Liver (tissue), 9 donors: ENCODE results near the gene TTC23. TPM values are rescaled to one million over a fixed set of nuclear protein-coding genes. Genes with fewer than 3 reads are reported as not detected.

Experiments used
- DNase-seq: peaks from one replicate; pipeline ENCODE4 v3.0.0-alpha.2; 2017; ENCODE audit warnings: low spot score
- H3K27ac ChIP-seq, 2 donors: one replicate each; pipeline ENCODE4 v1.7.0; 2013; ENCODE audit warnings: inconsistent platforms in 2 of 2, low read length in 2 of 2, control low read depth in 1 of 2, low read depth in 1 of 2, mild to moderate bottlenecking in 1 of 2
- H3K27me3 ChIP-seq, 4 donors: one replicate each; pipeline versions ENCODE4 v1.6.1 to v1.7.0; 2013; ENCODE audit warnings: low read length in 3 of 4, inconsistent platforms in 1 of 4, mild to moderate bottlenecking in 1 of 4, moderate library complexity in 1 of 4; ENCODE audit not compliant: control insufficient read depth in 4 of 4, insufficient read depth in 4 of 4
- H3K36me3 ChIP-seq, 4 donors: one replicate each; pipeline versions ENCODE4 v1.6.1 to v1.7.0; 2013; ENCODE audit warnings: low read length in 3 of 4, mild to moderate bottlenecking in 3 of 4, low read depth in 1 of 4, moderate library complexity in 1 of 4; ENCODE audit not compliant: control insufficient read depth in 4 of 4, insufficient read depth in 3 of 4
- H3K4me1 ChIP-seq, 4 donors: one replicate each; pipeline versions ENCODE4 v1.6.1 to v1.7.0; 2013; ENCODE audit warnings: low read length in 3 of 4, mild to moderate bottlenecking in 3 of 4, moderate library complexity in 1 of 4; ENCODE audit not compliant: control insufficient read depth in 4 of 4, insufficient read depth in 4 of 4
- H3K4me3 ChIP-seq, 3 donors: one replicate each; pipeline versions ENCODE4 v1.6.1 to v1.7.0; 2013; ENCODE audit warnings: low read length in 3 of 3, control low read depth in 1 of 3, low read depth in 1 of 3, mild to moderate bottlenecking in 1 of 3
- H3K9ac ChIP-seq, 2 donors: one replicate each; pipeline ENCODE4 v1.7.0; 2013; ENCODE audit warnings: low read length in 2 of 2, mild to moderate bottlenecking in 2 of 2, moderate library complexity in 2 of 2, control low read depth in 1 of 2, low read depth in 1 of 2
- H3K9me3 ChIP-seq, 4 donors: one replicate each; pipeline versions ENCODE4 v1.6.1 to v1.7.0; 2013; ENCODE audit warnings: low read length in 3 of 4; ENCODE audit not compliant: control insufficient read depth in 4 of 4
- CTCF ChIP-seq: fragments of 150-350 bp; IDR thresholded peaks from 2 replicates; pipeline ENCODE4 v1.5.1; 2017; ENCODE audit warnings: improper control_type of control experiment, low read depth, low read length; ENCODE audit not compliant: missing input control
- EGR1 ChIP-seq, 2 donors: IDR thresholded peaks; 2 replicates each; pipeline ENCODE4 v1.6.1; 2016 to 2018; ENCODE audit warnings: antibody characterized with exemption in 2 of 2, low read depth in 2 of 2
- FOXA1 ChIP-seq: IDR thresholded peaks from 2 replicates; pipeline ENCODE4 v1.6.1; 2016; ENCODE audit warnings: antibody characterized with exemption
- FOXA2 ChIP-seq: IDR thresholded peaks from 2 replicates; pipeline ENCODE4 v1.6.1; 2016; ENCODE audit warnings: antibody characterized with exemption
- GABPA ChIP-seq, 2 donors: IDR thresholded peaks in 1 of 2; conservative IDR thresholded peaks in 1 of 2; 2 replicates each; pipeline ENCODE4 v1.6.1; 2016; ENCODE audit warnings: antibody characterized with exemption in 2 of 2, mild to moderate bottlenecking in 1 of 2, moderate library complexity in 1 of 2
- HNF4A ChIP-seq, 2 donors: conservative IDR thresholded peaks; 2 replicates each; pipeline ENCODE4 v1.6.1; 2016; ENCODE audit warnings: antibody characterized with exemption in 2 of 2, mild to moderate bottlenecking in 2 of 2
- HNF4G ChIP-seq: IDR thresholded peaks from 2 replicates; pipeline ENCODE4 v1.6.1; 2016; ENCODE audit warnings: antibody characterized with exemption
- JUND ChIP-seq, 2 donors: IDR thresholded peaks; 2 replicates each; pipeline ENCODE4 v1.6.1; 2016; ENCODE audit warnings: antibody characterized with exemption in 2 of 2
- MAX ChIP-seq: IDR thresholded peaks from 2 replicates; pipeline ENCODE4 v1.6.1; 2016; ENCODE audit warnings: antibody characterized with exemption
- NR2F2 ChIP-seq: IDR thresholded peaks from 2 replicates; pipeline ENCODE4 v1.6.1; 2016; ENCODE audit warnings: antibody characterized with exemption
- RAD21 ChIP-seq, 2 donors: IDR thresholded peaks; 2 replicates each; pipeline ENCODE4 v1.6.1; 2016; ENCODE audit warnings: antibody characterized with exemption in 2 of 2, mild to moderate bottlenecking in 2 of 2
- REST ChIP-seq: IDR thresholded peaks from 2 replicates; pipeline ENCODE4 v1.6.1; 2016; ENCODE audit warnings: antibody characterized with exemption, mild to moderate bottlenecking
- RXRA ChIP-seq, 2 donors: IDR thresholded peaks; 2 replicates each; pipeline ENCODE4 v1.6.1; 2017 to 2018; ENCODE audit warnings: antibody characterized with exemption in 2 of 2, mild to moderate bottlenecking in 1 of 2
- SP1 ChIP-seq: IDR thresholded peaks from 2 replicates; pipeline ENCODE4 v1.6.1; 2018; ENCODE audit warnings: antibody characterized with exemption, mild to moderate bottlenecking
- TAF1 ChIP-seq: conservative IDR thresholded peaks from 2 replicates; pipeline ENCODE4 v1.6.1; 2016; ENCODE audit warnings: antibody characterized with exemption, mild to moderate bottlenecking
- YY1 ChIP-seq: IDR thresholded peaks from 2 replicates; pipeline ENCODE4 v1.6.1; 2016; ENCODE audit warnings: antibody characterized with exemption, mild to moderate bottlenecking
- ZBTB33 ChIP-seq: IDR thresholded peaks from 2 replicates; pipeline ENCODE4 v1.6.1; 2016; ENCODE audit warnings: antibody characterized with exemption
- WGBS: extraction: QIAGEN DNeasy Blood & Tissue Kit; methylation state at CpG from one replicate; pipeline ENCODE4 v1.1.7; 2013; 5-methylcytosine and 5-hydroxymethylcytosine counted together
- polyA plus RNA-seq, 2 donors: library from polyadenylated mRNA; stranded (reverse) in 1 of 2; unstranded in 1 of 2; fragments of 200-250 nt in 1 of 2; fragments of >200 nt in 1 of 2; fragmentation: Nextera tagmentation in 1 of 2; extraction: Ambion mirVana in 1 of 2; gene quantifications; one replicate each; pipeline versions ENCODE4 v1.2.1 to v1.2.3, GENCODE V29; 2013 to 2015
- total RNA-seq, 2 donors: library from RNA; depleted of rRNA; stranded (reverse); fragments of >200 nt; gene quantifications; one replicate each; pipeline ENCODE4 v1.2.3, GENCODE V29; 2014
- TF ChIP-seq, protein P1 (sequence below): IDR thresholded peaks from 2 replicates; pipeline ENCODE4 v1.6.1; 2016; ENCODE audit warnings: antibody characterized with exemption
- donor health status: healthy.
- donor health status: healthy.
- donor health status: healthy.
- donor health status: healthy.
- donor health status: healthy.

Gene TTC23
- total and polyA plus RNA-seq, 4 donors: 3.7 to 12.3 (median 7.2) TPM

GRCh38 chr15:99137111-99137546 lies 112.3 kb downstream of the TTC23 start:
- no peaks in the 10 kb centered on the region for H3K27me3 ChIP-seq
- no peak overlapping the region for H3K4me3 ChIP-seq
- no peak for DNase-seq
- H3K9me3 ChIP-seq: no peaks in the 10 kb centered on the region
- no peak overlapping the region for H3K9ac ChIP-seq
- TF ChIP-seq MAX: no peak
- TF ChIP-seq SP1: no peak
- TF ChIP-seq JUND (IDR thresholded peaks at IDR 0.05): no peak
- no peak for TF ChIP-seq RAD21 (IDR thresholded peaks at IDR 0.05)
- no peak for TF ChIP-seq YY1
- no peak for TF ChIP-seq HNF4G
- no peak for TF ChIP-seq NR2F2
- TF ChIP-seq FOXA2: no peak
- TF ChIP-seq GABPA (IDR thresholded peaks at IDR 0.05 in 1 of 2, conservative IDR thresholded peaks at IDR 0.05 in 1 of 2): no peak
- 87% methylated on average over 13 of the region's 13 CpGs for WGBS
- H3K27ac ChIP-seq: no peak overlapping the region
- H3K36me3 ChIP-seq: peaks cover 0 to 4% (median 2%) of the 10 kb centered on the region in 4 donors
- H3K4me1 ChIP-seq: peaks cover 0 to 3% (median 1%) of the 10 kb centered on the region in 4 donors

GRCh38 chr15:99135194-99135593 lies 114.2 kb downstream of the TTC23 start:
- 91% methylated on average over 4 of the region's 4 CpGs for WGBS
- Histone ChIP-seq H3K27ac (no peak overlapping the region), H3K9me3 (no peaks in the 10 kb centered on the region), H3K4me1 (peaks cover 3 to 14% (median 9%) of the 10 kb centered on the region in 4 donors), H3K9ac (no peak overlapping the region), H3K36me3 (peaks cover 0 to 4% (median 2%) of the 10 kb centered on the region in 4 donors), H3K4me3 (no peak overlapping the region), H3K27me3 (no peaks in the 10 kb centered on the region)
- DNase-seq: no peak
- TF ChIP-seq NR2F2: no peak
- TF ChIP-seq TAF1: no peak
- TF ChIP-seq GABPA (IDR thresholded peaks at IDR 0.05 in 1 of 2, conservative IDR thresholded peaks at IDR 0.05 in 1 of 2): no peak
- TF ChIP-seq YY1: no peak
- no peak for TF ChIP-seq FOXA1
- no peak for TF ChIP-seq RXRA (IDR thresholded peaks at IDR 0.05)
- no peak for TF ChIP-seq MAX
- TF ChIP-seq, protein P1, sequence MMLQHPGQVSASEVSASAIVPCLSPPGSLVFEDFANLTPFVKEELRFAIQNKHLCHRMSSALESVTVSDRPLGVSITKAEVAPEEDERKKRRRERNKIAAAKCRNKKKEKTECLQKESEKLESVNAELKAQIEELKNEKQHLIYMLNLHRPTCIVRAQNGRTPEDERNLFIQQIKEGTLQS: no peak
- TF ChIP-seq REST: no peak
- TF ChIP-seq JUND (IDR thresholded peaks at IDR 0.05): no peak
- TF ChIP-seq RAD21 (IDR thresholded peaks at IDR 0.05): no peak
- TF ChIP-seq FOXA2: no peak
- TF ChIP-seq HNF4G: no peak
- TF ChIP-seq ZBTB33: no peak
- no peak for TF ChIP-seq CTCF
- TF ChIP-seq SP1: no peak
- no peak for TF ChIP-seq EGR1 (IDR thresholded peaks at IDR 0.05; ENCODE audit: low read depth in 2 of 2)
- no peak for TF ChIP-seq HNF4A (conservative IDR thresholded peaks at IDR 0.05)
